GM12892 (cell line): ENCODE data around the gene CEACAM16.

ENCODE experiments used
- POLR2A ChIP-seq: IDR thresholded peaks from 2 replicates; pipeline ENCODE4 v1.6.1; 2011; ENCODE audit warnings: low read depth, low read length, control low read depth
- POLR2AphosphoS5 ChIP-seq: IDR thresholded peaks from 2 replicates; pipeline ENCODE4 v1.6.1; 2011; ENCODE audit warnings: low read depth, low read length, control low read depth

- TF ChIP-seq POLR2A (no peak), POLR2AphosphoS5 (no peak)
These were observed 18.4 kb upstream of the CEACAM16 start for GRCh38 chr19:44680536-44680935.
